GM23248 (cell line): ENCODE results near the gene ADGRL1. TPM values are rescaled to one million over a fixed set of nuclear protein-coding genes. Genes with fewer than 3 reads are reported as not detected.
"Not testable (repeated sequence)": the region's sequence is repeated elsewhere in the genome, so short reads cannot be mapped to it uniquely, and the experiment has no call there.

Source experiments
- DNase-seq: peaks from one replicate; pipeline ENCODE4 v3.0.0-alpha.2; 2015
- H2AFZ ChIP-seq: fragments of 200-600 bp; sonication (generic); 2 replicates; pipeline ENCODE4 v1.6.1; 2016; ENCODE audit warnings: antibody characterized with exemption
- H3F3A ChIP-seq: fragments of 200-600 bp; sonication (generic); 2 replicates; pipeline ENCODE4 v1.6.1; 2016; ENCODE audit warnings: mild to moderate bottlenecking, antibody characterized with exemption, mixed run types; ENCODE audit not compliant: insufficient read depth
- H3K27ac ChIP-seq: fragments of 200-600 bp; sonication (generic); 2 replicates; pipeline ENCODE4 v1.5.1; 2016; ENCODE audit warnings: mild to moderate bottlenecking
- H3K27me3 ChIP-seq: fragments of 200-600 bp; sonication (generic); replicated peaks from 2 replicates; pipeline ENCODE4 v1.6.1; 2016; ENCODE audit warnings: mild to moderate bottlenecking; ENCODE audit not compliant: insufficient read depth
- H3K36me3 ChIP-seq: fragments of 200-600 bp; sonication (generic); 2 replicates; pipeline ENCODE4 v1.6.1; 2016; ENCODE audit warnings: low read depth, mild to moderate bottlenecking
- H3K4me1 ChIP-seq: fragments of 200-600 bp; sonication (generic); 2 replicates; pipeline ENCODE4 v1.6.1; 2016; ENCODE audit warnings: mild to moderate bottlenecking; ENCODE audit not compliant: insufficient read depth
- H3K4me2 ChIP-seq: fragments of 200-600 bp; sonication (generic); one replicate; pipeline ENCODE4 v1.6.1; 2016; ENCODE audit warnings: mild to moderate bottlenecking; ENCODE audit not compliant: unreplicated experiment
- H3K4me3 ChIP-seq: fragments of 200-600 bp; sonication (generic); 2 replicates; pipeline ENCODE4 v1.5.1; 2016; ENCODE audit warnings: mild to moderate bottlenecking
- H3K79me2 ChIP-seq: fragments of 200-600 bp; sonication (generic); 2 replicates; pipeline ENCODE4 v1.6.1; 2016; ENCODE audit warnings: mild to moderate bottlenecking; ENCODE audit not compliant: insufficient read depth
- H3K9ac ChIP-seq: fragments of 200-600 bp; sonication (generic); 2 replicates; pipeline ENCODE4 v1.6.1; 2016; ENCODE audit warnings: mild to moderate bottlenecking
- H3K9me2 ChIP-seq: fragments of 200-600 bp; sonication (generic); 2 replicates; pipeline ENCODE4 v1.6.1; 2016; ENCODE audit warnings: mixed run types, mild to moderate bottlenecking, moderate library complexity; ENCODE audit not compliant: insufficient read depth
- H3K9me3 ChIP-seq: fragments of 200-600 bp; sonication (generic); one replicate; pipeline ENCODE4 v1.6.1; 2017; ENCODE audit warnings: low read depth
- H4K20me1 ChIP-seq: fragments of 200-600 bp; sonication (generic); 2 replicates; pipeline ENCODE4 v1.6.0; 2016; ENCODE audit not compliant: insufficient read depth
- EZH2 ChIP-seq: fragments of 200-600 bp; sonication (generic); IDR thresholded peaks from 2 replicates; pipeline ENCODE4 v1.6.1; 2018; ENCODE audit warnings: antibody characterized with exemption, mild to moderate bottlenecking; ENCODE audit not compliant: insufficient read depth, poor library complexity, severe bottlenecking
- EZH2phosphoT487 ChIP-seq: fragments of 200-600 bp; sonication (generic); IDR thresholded peaks from 2 replicates; pipeline ENCODE4 v1.6.1; 2018; ENCODE audit warnings: antibody characterized with exemption, moderate library complexity, mild to moderate bottlenecking, low read depth; ENCODE audit not compliant: insufficient read depth
- WGBS, 2 experiments: methylation state at CpG; one replicate each; pipeline ENCODE4 v1.1.6; 2015 to 2017; ENCODE audit warnings: low lambda C conversion rate in 2 of 2, low coverage in 1 of 2; ENCODE audit errors: missing lambda C conversion rate in 2 of 2; 5-methylcytosine and 5-hydroxymethylcytosine counted together
- in situ Hi-C: fragments of 300-500 bp; cut with MboI; formaldehyde crosslinking; loops from 2 replicates; pipeline ENCODE4 v1.15.0; 2020
- polyA plus RNA-seq: library from polyadenylated mRNA; unstranded; fragments of >200 nt; fragmentation: Nextera tagmentation; extraction: Ambion mirVana; gene quantifications from 2 replicates; pipeline ENCODE4 v1.2.1, GENCODE V29; 2016
- total RNA-seq: library from RNA; depleted of rRNA; stranded (reverse); fragments of >200 nt; shearing (Covaris generic); gene quantifications from 2 replicates; pipeline ENCODE4 v1.2.3, GENCODE V29; 2014

Gene ADGRL1
- total and polyA plus RNA-seq, 2 experiments from 2014 or later, result 1.0 to 3.0 TPM

- in situ Hi-C loops, result no loop called here
- Histone ChIP-seq H3K4me3 (no peak overlapping the region), H3K9me2 (no peaks in the 10 kb centered on the region), H2AFZ (no peak overlapping the region), H3K9me3 (no peaks in the 10 kb centered on the region), H3K4me2 (no peak overlapping the region), H3K27me3 (no peaks in the 10 kb centered on the region), H3K27ac (no peak overlapping the region), H3K36me3 (no peaks in the 10 kb centered on the region), H3K79me2 (no peaks in the 10 kb centered on the region), H3F3A (no peaks in the 10 kb centered on the region), H3K9ac (no peak overlapping the region), H4K20me1 (no peaks in the 10 kb centered on the region), H3K4me1 (no peaks in the 10 kb centered on the region)
- WGBS, 2 experiments, result 62 to 67% methylated on average over 5 to 8 of the region's 8 CpGs
- DNase-seq, result no peak
- TF ChIP-seq EZH2 (no peak), EZH2phosphoT487 (no peak)
Observed at GRCh38 chr19:14182476-14182875, 23.5 kb downstream of the ADGRL1 start.

- no peak for DNase-seq
- H3K36me3 ChIP-seq, result no peaks in the 10 kb centered on the region
- H3K4me1 ChIP-seq, result no peaks in the 10 kb centered on the region
- no peak overlapping the region for H2AFZ ChIP-seq
- H3K27ac ChIP-seq, result no peak overlapping the region
- no peak overlapping the region for H3K4me2 ChIP-seq
- H3K27me3 ChIP-seq, result no peaks in the 10 kb centered on the region
- H4K20me1 ChIP-seq, result no peaks in the 10 kb centered on the region
- no peak overlapping the region for H3K4me3 ChIP-seq
- in situ Hi-C loops, result no loop called here
- H3F3A ChIP-seq, result no peaks in the 10 kb centered on the region
- no peaks in the 10 kb centered on the region for H3K9me2 ChIP-seq
- no peaks in the 10 kb centered on the region for H3K9me3 ChIP-seq
- 78 to 81% methylated on average over 6 of the region's 6 CpGs for WGBS, 2 experiments
- H3K9ac ChIP-seq, result no peak overlapping the region
- no peak for TF ChIP-seq EZH2
- no peak for TF ChIP-seq EZH2phosphoT487
- H3K79me2 ChIP-seq, result no peaks in the 10 kb centered on the region
Observed at GRCh38 chr19:14181906-14182305, 24.1 kb downstream of the ADGRL1 start.

- in situ Hi-C loops, H3K27ac ChIP-seq, H3K4me1 ChIP-seq, H3K9me2 ChIP-seq, H3K9me3 ChIP-seq, H3K27me3 ChIP-seq, H2AFZ ChIP-seq, H4K20me1 ChIP-seq, H3K4me2 ChIP-seq, H3K36me3 ChIP-seq, H3K4me3 ChIP-seq, H3K9ac ChIP-seq, DNase-seq, H3K79me2 ChIP-seq, H3F3A ChIP-seq: not testable (repeated sequence)
- 90 to 91% methylated on average over 12 of the region's 12 CpGs for WGBS, 2 experiments
Observed at GRCh38 chr19:14181199-14181598, 24.8 kb downstream of the ADGRL1 start.

- Histone ChIP-seq H3K9me3 (no peaks in the 10 kb centered on the region), H3K79me2 (no peaks in the 10 kb centered on the region), H3K27me3 (no peaks in the 10 kb centered on the region), H3F3A (no peaks in the 10 kb centered on the region), H3K9me2 (no peaks in the 10 kb centered on the region), H3K4me1 (no peaks in the 10 kb centered on the region), H3K9ac (no peak overlapping the region), H4K20me1 (no peaks in the 10 kb centered on the region), H3K4me3 (no peak overlapping the region), H3K27ac (no peak overlapping the region), H3K36me3 (no peaks in the 10 kb centered on the region), H2AFZ (no peak overlapping the region), H3K4me2 (no peak overlapping the region)
- TF ChIP-seq EZH2phosphoT487 (no peak), EZH2 (no peak)
- DNase-seq, result no peak
- 90 to 94% methylated on average over 21 to 23 of the region's 23 CpGs for WGBS, 2 experiments
- in situ Hi-C loops, result no loop called here
Observed at GRCh38 chr19:14177496-14178074, 28.4 kb downstream of the ADGRL1 start.

- DNase-seq, result no peak
- TF ChIP-seq EZH2phosphoT487 (no peak), EZH2 (no peak)
- Histone ChIP-seq H3K9ac (no peak overlapping the region), H3K4me3 (no peak overlapping the region), H3K4me2 (no peak overlapping the region), H3F3A (no peaks in the 10 kb centered on the region), H3K9me2 (no peaks in the 10 kb centered on the region), H3K4me1 (no peaks in the 10 kb centered on the region), H4K20me1 (no peaks in the 10 kb centered on the region), H3K79me2 (no peaks in the 10 kb centered on the region), H3K27ac (no peak overlapping the region), H3K9me3 (no peaks in the 10 kb centered on the region), H3K36me3 (no peaks in the 10 kb centered on the region), H3K27me3 (no peaks in the 10 kb centered on the region), H2AFZ (no peak overlapping the region)
- 87 to 88% methylated on average over 6 of the region's 6 CpGs for WGBS, 2 experiments
- in situ Hi-C loops, result no loop called here
Observed at GRCh38 chr19:14175351-14175792, 30.6 kb downstream of the ADGRL1 start.
